Effector CD4-positive, alpha-beta T cell (primary cell): Measurements from ENCODE around the gene NFAT5.
"Not testable (repeated sequence)": the region's sequence is repeated elsewhere in the genome, so short reads cannot be mapped to it uniquely, and the experiment has no call there.

Source experiments
- DNase-seq: peaks from one replicate; pipeline ENCODE4 v3.0.0-alpha.2; 2020
- total RNA-seq: gene quantifications from one replicate; lab custom pipeline; 2026; lab: John Stamatoyannopoulos, UW

Gene NFAT5
- total RNA-seq, result 165 reads per million, percentile 90 among the genes with 10 or more reads in this experiment

- peak; percentile 81 for DNase-seq
Measured at GRCh38 chr16:69565671-69566239, at the start of gene NFAT5. TSS of gene NFAT5 (plus strand) at chr16:69565966. CDS start at chr16:69566302, 336 bp downstream.

GRCh38 chr16:69517914-69518313, 47.9 kb upstream of the NFAT5 start:
- DNase-seq, result not testable (repeated sequence)

- no peak for DNase-seq
Measured at GRCh38 chr16:69520413-69520799, 45.4 kb upstream of the NFAT5 start.

GRCh38 chr16:69520800-69521602, 44.8 kb upstream of the NFAT5 start:
- DNase-seq, result no peak

GRCh38 chr16:69522041-69522578, 43.7 kb upstream of the NFAT5 start:
- DNase-seq, result no peak

- no peak for DNase-seq
Measured at GRCh38 chr16:69522732-69523404, 42.9 kb upstream of the NFAT5 start.

GRCh38 chr16:69523566-69524305, 42.0 kb upstream of the NFAT5 start:
- DNase-seq, result no peak

GRCh38 chr16:69526831-69527655, 38.7 kb upstream of the NFAT5 start:
- DNase-seq, result no peak

- no peak for DNase-seq
Measured at GRCh38 chr16:69531988-69532387, 33.8 kb upstream of the NFAT5 start.

GRCh38 chr16:69532641-69533455, 32.9 kb upstream of the NFAT5 start:
- no peak for DNase-seq

- no peak for DNase-seq
Measured at GRCh38 chr16:69534720-69535119, 31.0 kb upstream of the NFAT5 start.

- no peak for DNase-seq
Measured at GRCh38 chr16:69535123-69536050, 30.4 kb upstream of the NFAT5 start.

GRCh38 chr16:69537706-69538080, 28.1 kb upstream of the NFAT5 start:
- DNase-seq, result no peak

GRCh38 chr16:69538808-69539207, 27.0 kb upstream of the NFAT5 start:
- DNase-seq, result no peak

- no peak for DNase-seq
Measured at GRCh38 chr16:69542974-69543373, 22.8 kb upstream of the NFAT5 start.

GRCh38 chr16:69544088-69544487, 21.7 kb upstream of the NFAT5 start:
- DNase-seq, result no peak

GRCh38 chr16:69546663-69547062, 19.1 kb upstream of the NFAT5 start:
- not testable (repeated sequence) for DNase-seq

GRCh38 chr16:69553332-69553731, 12.4 kb upstream of the NFAT5 start:
- DNase-seq, result no peak

GRCh38 chr16:69554495-69554894, 11.3 kb upstream of the NFAT5 start:
- no peak for DNase-seq

- no peak for DNase-seq
Measured at GRCh38 chr16:69555437-69555836, 10.3 kb upstream of the NFAT5 start.
